Fibroblast of lung (primary cell): ENCODE data around the gene POFUT2. TPM values are rescaled to one million over a fixed set of nuclear protein-coding genes. Genes with fewer than 3 reads are reported as not detected.

Source experiments
- DNase-seq, 2 donors: peaks; one replicate each; pipeline versions ENCODE4 v3.0.0 to v3.0.0-alpha.2; 2010; ENCODE audit warnings: low read depth in 2 of 2
- H2AFZ ChIP-seq: 2 replicates; pipeline ENCODE4 v1.5.1; 2012; ENCODE audit warnings: low read length, control low read depth, inconsistent platforms
- H3K27ac ChIP-seq: 2 replicates; pipeline ENCODE4 v1.5.1; 2011; ENCODE audit warnings: low read length, control low read depth; ENCODE audit not compliant: insufficient read depth
- H3K27me3 ChIP-seq: 2 replicates; pipeline ENCODE4 v1.5.1; 2011; ENCODE audit warnings: mild to moderate bottlenecking, low read length; ENCODE audit not compliant: control insufficient read depth, insufficient read depth
- H3K36me3 ChIP-seq: 2 replicates; pipeline ENCODE4 v1.5.1; 2011; ENCODE audit warnings: low read length; ENCODE audit not compliant: control insufficient read depth, insufficient read depth
- H3K4me1 ChIP-seq: 2 replicates; pipeline ENCODE4 v1.5.1; 2011; ENCODE audit warnings: low read length; ENCODE audit not compliant: control insufficient read depth, insufficient read depth; ENCODE audit errors: extremely low read depth
- H3K4me2 ChIP-seq: 2 replicates; pipeline ENCODE4 v1.5.1; 2011; ENCODE audit warnings: low read length, control low read depth; ENCODE audit not compliant: insufficient read depth; ENCODE audit errors: extremely low read depth
- H3K4me3 ChIP-seq, 4 experiments: fragments of 200-600 bp in 1 of 4; sonication (generic) in 1 of 4; replicated peaks in 1 of 4; 2 replicates each; pipeline ENCODE4 v1.5.1; 2011 to 2016; ENCODE audit warnings: low read length in 4 of 4, low read depth in 3 of 4, mild to moderate bottlenecking in 3 of 4, control low read depth in 2 of 4, inconsistent platforms in 1 of 4, mixed read lengths in 1 of 4; ENCODE audit not compliant: insufficient read depth in 1 of 4; ENCODE audit errors: control extremely low read depth in 1 of 4
- H3K79me2 ChIP-seq: 2 replicates; pipeline ENCODE4 v1.5.1; 2012; ENCODE audit warnings: mild to moderate bottlenecking, low read length, inconsistent platforms; ENCODE audit not compliant: control insufficient read depth, insufficient read depth
- H3K9ac ChIP-seq: 2 replicates; pipeline ENCODE4 v1.5.1; 2011; ENCODE audit warnings: mild to moderate bottlenecking, low read length, control low read depth; ENCODE audit not compliant: insufficient read depth
- H3K9me3 ChIP-seq: 2 replicates; pipeline ENCODE4 v1.5.1; 2012; ENCODE audit warnings: low read depth, low read length; ENCODE audit not compliant: control insufficient read depth, insufficient read depth
- H4K20me1 ChIP-seq: 2 replicates; pipeline ENCODE4 v1.5.1; 2011; ENCODE audit warnings: low read length; ENCODE audit not compliant: control insufficient read depth, insufficient read depth; ENCODE audit errors: extremely low read depth
- CTCF ChIP-seq, 2 donors: IDR thresholded peaks in 1 of 2; conservative IDR thresholded peaks in 1 of 2; 1 replicate in 1 of 2; 2 replicates in 1 of 2; pipeline ENCODE4 v1.5.1; 2011 to 2012; ENCODE audit warnings: low read length in 2 of 2, control low read depth in 1 of 2, inconsistent platforms in 1 of 2, low read depth in 1 of 2, mild to moderate bottlenecking in 1 of 2
- EZH2 ChIP-seq: IDR thresholded peaks from 2 replicates; pipeline ENCODE4 v1.5.1; 2012; ENCODE audit warnings: low read length, control low read depth, mild to moderate bottlenecking; ENCODE audit errors: missing control alignments
- polyA plus RNA-seq, 2 donors: library from polyadenylated mRNA; depleted of rRNA in 1 of 2; stranded (reverse) in 1 of 2; unstranded in 1 of 2; fragments of >200 nt; gene quantifications; 2 replicates each; pipeline ENCODE4 v1.2.1, GENCODE V29; 2011 to 2012; ENCODE audit warnings: missing spikeins in 1 of 2
- total RNA-seq: library from RNA; depleted of rRNA; stranded (reverse); fragments of >200 nt; gene quantifications from 2 replicates; pipeline ENCODE4 v1.2.1, GENCODE V29; 2014

The POFUT2 gene
- total and polyA plus RNA-seq, 2 donors (not counting 1 experiment from before 2014, with no cell fraction given) = 56.0 to 60.3 TPM

- Histone ChIP-seq H3K4me3 (no peak overlapping the region), H3K79me2 (no peaks in the 10 kb centered on the region), H3K36me3 (no peaks in the 10 kb centered on the region), H3K27ac (no peak overlapping the region), H3K9me3 (no peaks in the 10 kb centered on the region), H3K9ac (no peak overlapping the region), H4K20me1 (no peaks in the 10 kb centered on the region), H3K4me1 (no peaks in the 10 kb centered on the region), H2AFZ (no peak overlapping the region), H3K27me3 (no peaks in the 10 kb centered on the region), H3K4me2 (no peak overlapping the region)
- TF ChIP-seq EZH2 (no peak), CTCF (conservative IDR thresholded peaks at IDR 0.05 in 1 of 2, IDR thresholded peaks at IDR 0.05 in 1 of 2; ENCODE audit: low read depth in 1 of 2, low read length in 2 of 2) (no peak)
- DNase-seq = peak in 1 of 2 donors; percentile 76
Measured at GRCh38 chr21:45220071-45220481, 67.6 kb downstream of the POFUT2 start.

GRCh38 chr21:45219517-45219916 lies 68.2 kb downstream of the POFUT2 start:
- no peaks in the 10 kb centered on the region for H3K9me3 ChIP-seq
- DNase-seq = peak in 1 of 2 donors; percentile 77
- no peak for TF ChIP-seq EZH2
- no peaks in the 10 kb centered on the region for H3K27me3 ChIP-seq
- H3K36me3 ChIP-seq = no peaks in the 10 kb centered on the region
- H4K20me1 ChIP-seq = no peaks in the 10 kb centered on the region
- H3K27ac ChIP-seq = no peak overlapping the region
- H3K9ac ChIP-seq = no peak overlapping the region
- H2AFZ ChIP-seq = no peak overlapping the region
- H3K4me3 ChIP-seq = no peak overlapping the region
- H3K79me2 ChIP-seq = no peaks in the 10 kb centered on the region
- no peak overlapping the region for H3K4me2 ChIP-seq
- H3K4me1 ChIP-seq = no peaks in the 10 kb centered on the region

- Histone ChIP-seq H3K4me2 (no peak overlapping the region), H3K27ac (no peak overlapping the region), H4K20me1 (no peaks in the 10 kb centered on the region), H3K4me1 (no peaks in the 10 kb centered on the region), H3K9me3 (no peaks in the 10 kb centered on the region), H3K4me3 (no peak overlapping the region), H3K79me2 (no peaks in the 10 kb centered on the region), H2AFZ (no peak overlapping the region), H3K27me3 (no peaks in the 10 kb centered on the region), H3K36me3 (no peaks in the 10 kb centered on the region), H3K9ac (no peak overlapping the region)
- TF ChIP-seq CTCF (conservative IDR thresholded peaks at IDR 0.05 in 1 of 2, IDR thresholded peaks at IDR 0.05 in 1 of 2; ENCODE audit: low read depth in 1 of 2, low read length in 2 of 2) (no peak), EZH2 (no peak)
- DNase-seq = no peak
Measured at GRCh38 chr21:45217010-45217409, 70.7 kb downstream of the POFUT2 start.
